ENCODE measurements around the gene MYL2. TPM values are rescaled to one million over a fixed set of nuclear protein-coding genes. Genes with fewer than 3 reads are reported as not detected.

MYL2 gene
- total RNA-seq, 1 experiment from 2014 or later: not detected

DNA sequence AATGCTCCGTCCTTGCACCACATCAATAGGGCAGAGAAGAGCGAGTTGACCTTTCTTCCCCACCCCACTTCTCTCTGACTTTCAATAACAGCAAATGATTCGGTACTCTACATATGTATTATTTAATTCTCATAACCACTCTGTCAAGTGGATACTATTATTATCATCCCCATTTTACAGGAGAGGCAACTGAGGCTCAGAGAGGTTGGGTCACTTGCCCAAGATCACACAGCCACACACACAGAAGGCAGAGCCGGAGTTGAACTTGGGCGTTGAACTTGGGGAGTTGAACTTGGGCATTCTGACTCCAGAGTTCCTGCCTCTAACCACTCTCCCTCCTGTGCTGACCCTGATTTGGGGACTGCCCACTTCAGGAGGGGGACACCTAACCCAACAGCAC lies 659 bp downstream of the MYL2 start:
- DNase-seq (ENCODE audit: low spot score) (no peak), ATAC-seq (no peak)
- Mint-ChIP-seq H3K36me3 (no peaks in the 10 kb centered on the region), H3K4me1 (peaks cover 36% of the 10 kb centered on the region), H3K4me3 (no peak overlapping the region), H3K27me3 (ENCODE audit: low read depth) (no peaks in the 10 kb centered on the region), H3K9me3 (peaks cover 4% of the 10 kb centered on the region; the same call in 1 of the 2 replicates), H3K27ac (no peak overlapping the region)
- ChIA-PET CTCF (interaction anchor here (0.8 kb wide), 1 partner anchor 23 kb away, joined by 3 read pairs; no protein-coding TSS in a partner anchor), POLR2A (no interaction called here)
- no peak for TF ChIP-seq JUN (CRISPR knock-in tag; IDR thresholded peaks at IDR 0.05)
- TF ChIP-seq NR2C2 (CRISPR knock-in tag; IDR thresholded peaks at IDR 0.05): no peak
- TF ChIP-seq ATF2 (CRISPR knock-in tag; IDR thresholded peaks at IDR 0.05; ENCODE audit: borderline replicate concordance, low read depth): no peak
- no peak for TF ChIP-seq ZNF219 (CRISPR knock-in tag; IDR thresholded peaks at IDR 0.05; ENCODE audit: borderline replicate concordance)
- TF ChIP-seq NR3C1 (CRISPR knock-in tag; conservative IDR thresholded peaks at IDR 0.05; ENCODE audit: low read depth): no peak
- no peak for TF ChIP-seq GTF2I (CRISPR knock-in tag; conservative IDR thresholded peaks at IDR 0.05)
- TF ChIP-seq ZBTB43 (CRISPR knock-in tag; IDR thresholded peaks at IDR 0.05): no peak
- no peak for TF ChIP-seq SOX15 (CRISPR knock-in tag; IDR thresholded peaks at IDR 0.05)
- no peak for TF ChIP-seq ESRRA (CRISPR knock-in tag; IDR thresholded peaks at IDR 0.05; ENCODE audit: borderline replicate concordance)
- no peak for TF ChIP-seq ETV6 (CRISPR knock-in tag; IDR thresholded peaks at IDR 0.05)
- TF ChIP-seq CREM (CRISPR knock-in tag; IDR thresholded peaks at IDR 0.05): no peak
- TF ChIP-seq ZNF317 (CRISPR knock-in tag; IDR thresholded peaks at IDR 0.05; ENCODE audit: borderline replicate concordance, low read depth): no peak
- no peak for TF ChIP-seq TEAD4 (CRISPR knock-in tag; IDR thresholded peaks at IDR 0.05)

GRCh38 chr12:110917961-110918360 lies 2.4 kb downstream of the MYL2 start:
- no peak for TF ChIP-seq GTF2I (CRISPR knock-in tag; conservative IDR thresholded peaks at IDR 0.05)
- TF ChIP-seq, protein P1, sequence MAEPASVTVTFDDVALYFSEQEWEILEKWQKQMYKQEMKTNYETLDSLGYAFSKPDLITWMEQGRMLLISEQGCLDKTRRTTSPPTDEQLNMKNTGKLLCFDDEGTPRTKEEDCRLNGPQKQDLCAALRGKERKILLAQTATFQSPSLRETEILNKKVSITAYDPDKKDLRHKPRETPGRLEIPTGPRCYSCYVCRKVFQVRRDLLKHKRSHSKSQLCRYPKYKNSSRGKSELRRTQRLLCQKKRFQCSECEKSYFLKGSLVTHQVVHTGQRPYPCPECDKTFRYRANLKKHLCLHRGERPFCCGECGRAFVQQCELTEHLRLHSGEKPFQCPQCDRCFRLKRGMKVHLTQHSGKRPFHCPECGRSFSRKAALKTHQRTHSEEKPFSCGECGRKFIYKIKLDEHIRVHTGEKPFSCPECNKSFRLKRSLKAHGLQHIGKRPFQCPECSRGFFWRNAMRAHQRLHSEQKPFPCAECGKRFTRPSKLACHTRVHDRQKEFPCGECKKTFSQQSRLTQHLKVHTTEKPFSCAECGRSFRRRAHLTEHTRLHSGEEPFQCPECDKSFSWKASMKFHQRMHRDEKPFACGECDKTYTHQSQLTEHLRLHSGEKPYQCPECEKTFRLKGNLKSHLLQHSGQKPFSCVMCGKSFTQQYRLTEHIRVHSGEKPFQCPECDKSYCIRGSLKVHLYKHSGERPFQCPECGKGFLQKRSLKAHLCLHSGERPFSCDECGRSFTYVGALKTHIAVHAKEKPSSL (CRISPR knock-in tag; conservative IDR thresholded peaks at IDR 0.05): no peak
- no peak for TF ChIP-seq FOXP1 (CRISPR knock-in tag; IDR thresholded peaks at IDR 0.05; ENCODE audit: borderline replicate concordance)
- no peak for TF ChIP-seq ZNF281 (CRISPR knock-in tag; IDR thresholded peaks at IDR 0.05)
- TF ChIP-seq ZBTB43 (CRISPR knock-in tag; IDR thresholded peaks at IDR 0.05): no peak
- TF ChIP-seq GABPB1 (CRISPR knock-in tag; IDR thresholded peaks at IDR 0.05): no peak
- no peak for TF ChIP-seq ZSCAN18 (CRISPR knock-in tag; IDR thresholded peaks at IDR 0.05)
- no peak for TF ChIP-seq TEAD4 (CRISPR knock-in tag; IDR thresholded peaks at IDR 0.05)
- no peak for TF ChIP-seq CREB1 (CRISPR knock-in tag; IDR thresholded peaks at IDR 0.05)
- no peak; the same call in 1 of the 2 replicates for ATAC-seq
- no peak overlapping the region for H3K27ac Mint-ChIP-seq
- peaks cover 32% of the 10 kb centered on the region for H3K4me1 Mint-ChIP-seq
- H3K9me3 Mint-ChIP-seq: peaks cover 4% of the 10 kb centered on the region; the same call in 1 of the 2 replicates
- ChIA-PET CTCF (interaction anchor here (1.0 kb wide), 1 partner anchor 19 kb away, joined by 4 read pairs; no protein-coding TSS in a partner anchor), POLR2A (no interaction called here)
- 0 out of 2 replicates have a peak, but pooled peaks cover 3% of the 10 kb centered on the region for H3K27me3 Mint-ChIP-seq (ENCODE audit: low read depth)
- no peak overlapping the region for H3K4me3 Mint-ChIP-seq
- DNase-seq (ENCODE audit: low spot score): no peak
- no peaks in the 10 kb centered on the region for H3K36me3 Mint-ChIP-seq

Data from WTC11 (cell line).